Esophagus muscularis mucosa (tissue), 4 donors: Measurements from ENCODE around the gene FOXO6.

Source experiments
- EP300 ChIP-seq: sonication (generic); formaldehyde crosslinking; IDR thresholded peaks from one replicate; pipeline ENCODE4 v1.6.1; 2017; ENCODE audit warnings: antibody characterized with exemption
- POLR2A ChIP-seq: fragments of 450-650 bp; IDR thresholded peaks from one replicate; pipeline ENCODE4 v1.6.1; 2017; ENCODE audit warnings: antibody characterized with exemption, moderate library complexity, mild to moderate bottlenecking, low read depth
- POLR2AphosphoS5 ChIP-seq, 2 donors: sonication (generic); formaldehyde crosslinking; IDR thresholded peaks; one replicate each; pipeline ENCODE4 v1.6.1; 2017; ENCODE audit warnings: antibody characterized with exemption in 2 of 2
- TF ChIP-seq, protein P1 (sequence below), 3 experiments: fragments of 200-600 bp in 2 of 3; fragments of 450-650 bp in 1 of 3; sonication (generic) in 2 of 3; IDR thresholded peaks; one replicate each; pipeline ENCODE4 v1.5.1; 2017 to 2019; ENCODE audit warnings: antibody characterized with exemption in 3 of 3, mild to moderate bottlenecking in 2 of 3, moderate library complexity in 1 of 3

DNA sequence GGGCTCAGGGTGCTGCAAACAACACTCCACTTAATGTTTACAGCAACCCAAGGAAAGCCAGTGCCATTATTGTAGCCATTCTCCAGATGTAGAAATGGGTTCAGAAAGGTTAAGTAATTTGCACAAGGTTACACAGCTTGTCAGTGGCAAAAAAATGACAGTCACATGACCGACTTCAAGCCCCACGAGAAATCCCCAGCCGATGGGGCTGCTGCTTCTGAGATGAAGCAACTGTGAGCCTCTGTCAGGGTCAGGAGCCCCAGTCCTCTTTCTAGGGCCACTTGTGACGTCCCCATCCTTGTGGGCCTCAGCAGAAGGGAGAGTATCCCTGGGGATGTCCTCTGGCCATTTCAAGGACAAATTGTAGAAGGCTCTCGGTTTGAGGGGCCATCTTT is 68.4 kb downstream of the FOXO6 start:
- TF ChIP-seq POLR2A = no peak
- TF ChIP-seq, protein P1, sequence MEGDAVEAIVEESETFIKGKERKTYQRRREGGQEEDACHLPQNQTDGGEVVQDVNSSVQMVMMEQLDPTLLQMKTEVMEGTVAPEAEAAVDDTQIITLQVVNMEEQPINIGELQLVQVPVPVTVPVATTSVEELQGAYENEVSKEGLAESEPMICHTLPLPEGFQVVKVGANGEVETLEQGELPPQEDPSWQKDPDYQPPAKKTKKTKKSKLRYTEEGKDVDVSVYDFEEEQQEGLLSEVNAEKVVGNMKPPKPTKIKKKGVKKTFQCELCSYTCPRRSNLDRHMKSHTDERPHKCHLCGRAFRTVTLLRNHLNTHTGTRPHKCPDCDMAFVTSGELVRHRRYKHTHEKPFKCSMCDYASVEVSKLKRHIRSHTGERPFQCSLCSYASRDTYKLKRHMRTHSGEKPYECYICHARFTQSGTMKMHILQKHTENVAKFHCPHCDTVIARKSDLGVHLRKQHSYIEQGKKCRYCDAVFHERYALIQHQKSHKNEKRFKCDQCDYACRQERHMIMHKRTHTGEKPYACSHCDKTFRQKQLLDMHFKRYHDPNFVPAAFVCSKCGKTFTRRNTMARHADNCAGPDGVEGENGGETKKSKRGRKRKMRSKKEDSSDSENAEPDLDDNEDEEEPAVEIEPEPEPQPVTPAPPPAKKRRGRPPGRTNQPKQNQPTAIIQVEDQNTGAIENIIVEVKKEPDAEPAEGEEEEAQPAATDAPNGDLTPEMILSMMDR (IDR thresholded peaks at IDR 0.05) = no peak
- no peak for TF ChIP-seq POLR2AphosphoS5 (IDR thresholded peaks at IDR 0.05)
- no peak for TF ChIP-seq EP300
